Measurements from ENCODE around the gene COMT. TPM values are rescaled to one million over a fixed set of nuclear protein-coding genes. Genes with fewer than 3 reads are reported as not detected.

COMT gene
- total and polyA plus RNA-seq, 9 donors: 61.9 to 104 (median 81.3) TPM

GRCh38 chr22:19914201-19914943, 27.2 kb upstream of the COMT start:
- H3K36me3 ChIP-seq (ENCODE audit: control insufficient read depth, insufficient read depth, low read length): peaks cover 59% of the 10 kb centered on the region
- DNase-seq: no peak
- no peak overlapping the region for H3K27ac ChIP-seq (ENCODE audit: low read length)
- no peaks in the 10 kb centered on the region for H3K27me3 ChIP-seq (ENCODE audit: control insufficient read depth, insufficient read depth, low read length)
- H3K9me3 ChIP-seq (replicated peaks; ENCODE audit: control insufficient read depth, low read depth, low read length): peaks cover 3% of the 10 kb centered on the region
- peaks cover 29% of the 10 kb centered on the region for H3K4me1 ChIP-seq (ENCODE audit: control insufficient read depth, insufficient read depth, low read length)
- no peak overlapping the region for H3K4me3 ChIP-seq (ENCODE audit: low read length)
- WGBS (ENCODE audit: insufficient coverage): 95% methylated on average over 5 of the region's 9 CpGs

DNA sequence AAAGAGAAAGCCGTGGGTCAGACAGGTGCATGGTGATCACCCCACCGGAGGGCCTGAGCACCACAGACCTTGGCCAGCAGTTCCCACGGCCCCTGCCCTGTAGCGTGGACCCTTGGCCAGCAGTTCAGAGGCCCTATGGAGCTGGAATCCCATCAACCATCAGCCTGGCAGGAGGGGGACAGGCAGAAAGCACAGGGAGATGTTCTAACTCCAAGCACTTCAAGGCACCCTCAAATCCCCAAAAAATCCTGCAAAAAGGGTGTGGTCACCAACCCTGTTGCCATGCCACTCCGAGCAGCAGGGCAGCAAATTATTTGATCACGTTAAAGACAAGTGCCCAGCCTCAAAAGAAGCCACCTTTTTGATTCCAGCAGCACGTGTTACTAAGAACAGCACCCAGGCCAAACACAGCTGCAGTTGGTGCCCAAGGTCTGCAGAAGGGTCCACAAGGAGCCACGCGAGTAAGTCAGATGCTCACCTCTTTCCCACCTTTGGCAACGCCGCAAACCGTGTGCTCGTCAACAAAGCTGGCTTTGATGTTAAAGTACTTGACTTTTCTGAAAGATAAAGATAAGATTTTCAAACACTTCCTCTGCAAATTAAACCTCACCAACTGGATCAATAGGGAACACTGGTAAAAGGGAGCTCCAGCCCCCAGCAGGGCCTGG, 26.2 kb upstream of the COMT start:
- Histone ChIP-seq H3K9me3 (replicated peaks; ENCODE audit: control insufficient read depth, low read depth, low read length) (peaks cover 3% of the 10 kb centered on the region), H3K36me3 (ENCODE audit: control insufficient read depth, insufficient read depth, low read length) (peaks cover 55% of the 10 kb centered on the region), H3K27ac (ENCODE audit: low read length) (no peak overlapping the region), H3K4me3 (ENCODE audit: low read length) (no peak overlapping the region), H3K4me1 (ENCODE audit: control insufficient read depth, insufficient read depth, low read length) (peaks cover 22% of the 10 kb centered on the region), H3K27me3 (ENCODE audit: control insufficient read depth, insufficient read depth, low read length) (no peaks in the 10 kb centered on the region)
- WGBS (ENCODE audit: insufficient coverage): 84% methylated on average over 7 of the region's 13 CpGs
- no peak for DNase-seq

DNA sequence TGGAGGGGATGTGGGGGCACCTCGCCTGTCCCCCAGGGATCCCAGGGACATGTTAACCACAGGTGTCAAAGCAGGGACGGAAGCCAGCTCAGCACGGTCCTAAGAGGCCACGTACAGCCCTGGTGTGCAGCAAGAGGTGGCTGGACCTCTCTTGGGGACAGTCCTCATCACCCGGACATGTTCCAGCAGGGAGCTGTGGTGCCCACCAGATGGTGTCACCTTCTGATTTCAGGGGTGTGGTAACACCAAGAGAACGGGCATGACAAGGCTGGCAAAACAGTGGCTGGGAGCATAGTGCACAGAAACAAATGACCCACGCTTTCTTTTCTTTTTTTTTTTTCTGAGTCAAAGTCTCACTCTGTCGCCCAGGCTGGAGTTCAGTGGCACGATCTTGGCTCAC, 25.6 kb upstream of the COMT start:
- Histone ChIP-seq H3K9me3 (replicated peaks; ENCODE audit: control insufficient read depth, low read depth, low read length) (peaks cover 3% of the 10 kb centered on the region), H3K4me3 (ENCODE audit: low read length) (no peak overlapping the region), H3K27ac (ENCODE audit: low read length) (no peak overlapping the region), H3K27me3 (ENCODE audit: control insufficient read depth, insufficient read depth, low read length) (no peaks in the 10 kb centered on the region), H3K36me3 (ENCODE audit: control insufficient read depth, insufficient read depth, low read length) (peaks cover 54% of the 10 kb centered on the region), H3K4me1 (ENCODE audit: control insufficient read depth, insufficient read depth, low read length) (peaks cover 22% of the 10 kb centered on the region)
- no peak for DNase-seq
- WGBS (ENCODE audit: insufficient coverage): 89% methylated on average over 9 of the region's 9 CpGs

- Histone ChIP-seq H3K4me1 (ENCODE audit: control insufficient read depth, insufficient read depth, low read length) (peaks cover 12% of the 10 kb centered on the region), H3K27ac (ENCODE audit: low read length) (no peak overlapping the region), H3K4me3 (ENCODE audit: low read length) (no peak overlapping the region), H3K27me3 (ENCODE audit: control insufficient read depth, insufficient read depth, low read length) (no peaks in the 10 kb centered on the region), H3K36me3 (ENCODE audit: control insufficient read depth, insufficient read depth, low read length) (peaks cover 46% of the 10 kb centered on the region), H3K9me3 (replicated peaks; ENCODE audit: control insufficient read depth, low read depth, low read length) (peaks cover 3% of the 10 kb centered on the region)
- 83% methylated on average over 5 of the region's 7 CpGs for WGBS (ENCODE audit: insufficient coverage)
- DNase-seq: no peak
These were observed 24.6 kb upstream of the COMT start for GRCh38 chr22:19916941-19917340.

GRCh38 chr22:19917389-19918138, 24.0 kb upstream of the COMT start:
- Histone ChIP-seq H3K36me3 (ENCODE audit: control insufficient read depth, insufficient read depth, low read length) (peaks cover 46% of the 10 kb centered on the region), H3K27ac (ENCODE audit: low read length) (no peak overlapping the region), H3K4me3 (ENCODE audit: low read length) (no peak overlapping the region), H3K27me3 (ENCODE audit: control insufficient read depth, insufficient read depth, low read length) (no peaks in the 10 kb centered on the region), H3K9me3 (replicated peaks; ENCODE audit: control insufficient read depth, low read depth, low read length) (peaks cover 3% of the 10 kb centered on the region), H3K4me1 (ENCODE audit: control insufficient read depth, insufficient read depth, low read length) (peaks cover 6% of the 10 kb centered on the region)
- 94% methylated on average over 10 of the region's 12 CpGs for WGBS (ENCODE audit: insufficient coverage)
- DNase-seq: no peak

DNA sequence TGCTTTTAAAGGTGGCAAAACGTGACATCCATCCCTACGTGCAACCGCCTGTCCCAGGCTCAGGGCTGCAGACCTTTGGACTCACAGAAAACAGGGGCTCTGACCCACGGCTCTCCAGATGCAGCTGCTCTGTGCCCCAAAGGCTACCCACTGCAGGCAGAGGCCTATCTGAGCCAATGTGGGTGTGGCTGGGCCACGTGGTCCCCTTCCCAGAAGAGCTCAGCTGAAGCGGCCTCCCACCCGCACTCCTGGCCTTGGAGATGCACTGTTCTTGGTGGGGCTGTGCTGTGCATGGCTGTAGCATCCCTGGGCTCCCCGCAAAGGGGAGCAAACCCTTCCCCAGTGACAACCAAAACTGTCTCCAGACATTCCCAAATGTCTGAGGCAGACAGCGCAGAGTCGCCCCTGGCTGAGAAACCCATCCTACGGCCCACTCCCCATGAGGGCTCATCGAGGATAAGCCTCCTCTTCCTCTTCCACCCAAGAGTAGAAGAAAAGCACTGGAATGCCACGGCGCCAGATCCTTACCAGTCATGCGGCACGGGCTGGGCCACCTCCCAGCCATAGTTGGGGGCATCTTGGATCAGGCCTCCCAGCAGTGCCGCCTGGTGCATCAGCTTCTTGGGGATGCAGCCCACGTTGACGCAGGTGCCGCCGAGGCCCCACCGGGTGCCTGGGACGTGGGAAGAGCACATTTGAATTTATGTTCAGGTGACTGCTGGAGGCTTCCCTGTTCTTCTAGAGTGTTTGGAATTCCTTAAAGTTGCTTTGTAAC, 23.1 kb upstream of the COMT start:
- no peak for DNase-seq
- no peak overlapping the region for H3K4me3 ChIP-seq (ENCODE audit: low read length)
- H3K9me3 ChIP-seq (replicated peaks; ENCODE audit: control insufficient read depth, low read depth, low read length): peaks cover 3% of the 10 kb centered on the region
- 73% methylated on average over 15 of the region's 23 CpGs for WGBS (ENCODE audit: insufficient coverage)
- H3K27ac ChIP-seq (ENCODE audit: low read length): no peak overlapping the region
- H3K4me1 ChIP-seq (ENCODE audit: control insufficient read depth, insufficient read depth, low read length): no peaks in the 10 kb centered on the region
- H3K27me3 ChIP-seq (ENCODE audit: control insufficient read depth, insufficient read depth, low read length): no peaks in the 10 kb centered on the region
- H3K36me3 ChIP-seq (ENCODE audit: control insufficient read depth, insufficient read depth, low read length): peaks cover 43% of the 10 kb centered on the region

DNA sequence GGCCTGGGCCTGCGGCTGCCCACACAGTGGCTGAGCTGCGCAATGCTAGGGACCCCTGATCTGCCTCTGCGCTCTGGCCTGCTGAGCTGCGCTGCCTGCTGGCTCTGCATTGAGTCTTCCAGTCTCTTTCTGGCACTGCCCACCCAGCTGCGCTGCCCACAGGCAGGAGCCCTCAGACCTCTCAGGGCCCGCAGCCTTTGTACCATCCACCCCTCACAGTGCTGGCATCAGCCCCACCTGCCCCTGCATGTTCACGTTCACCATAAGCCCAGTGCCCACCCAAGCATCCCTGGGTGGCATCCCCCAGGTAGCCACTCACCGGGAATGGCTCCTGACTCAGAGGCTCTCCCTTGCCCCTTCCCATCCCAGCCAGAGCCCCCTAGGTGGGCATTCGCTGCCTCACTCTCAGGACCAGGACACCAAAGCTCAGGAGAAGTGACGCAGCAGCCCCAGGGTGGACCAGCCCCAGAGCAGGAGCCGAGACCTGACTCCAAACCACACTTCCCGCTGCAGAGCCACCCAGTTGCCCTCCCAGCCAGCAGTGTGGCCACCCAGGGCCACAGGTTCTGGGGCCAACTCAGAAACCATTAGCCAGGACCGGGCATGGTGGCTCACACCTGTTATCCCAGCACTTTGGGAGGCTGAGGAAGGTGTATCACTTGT, 21.7 kb upstream of the COMT start:
- no peak overlapping the region for H3K4me3 ChIP-seq (ENCODE audit: low read length)
- no peaks in the 10 kb centered on the region for H3K27me3 ChIP-seq (ENCODE audit: control insufficient read depth, insufficient read depth, low read length)
- WGBS (ENCODE audit: insufficient coverage): 91% methylated on average over 13 of the region's 13 CpGs
- H3K36me3 ChIP-seq (ENCODE audit: control insufficient read depth, insufficient read depth, low read length): peaks cover 33% of the 10 kb centered on the region
- no peak for DNase-seq
- H3K27ac ChIP-seq (ENCODE audit: low read length): no peak overlapping the region
- H3K9me3 ChIP-seq (replicated peaks; ENCODE audit: control insufficient read depth, low read depth, low read length): no peaks in the 10 kb centered on the region
- no peaks in the 10 kb centered on the region for H3K4me1 ChIP-seq (ENCODE audit: control insufficient read depth, insufficient read depth, low read length)

GRCh38 chr22:19921544-19922081, 20.0 kb upstream of the COMT start:
- Histone ChIP-seq H3K27me3 (ENCODE audit: control insufficient read depth, insufficient read depth, low read length) (no peaks in the 10 kb centered on the region), H3K27ac (ENCODE audit: low read length) (no peak overlapping the region), H3K9me3 (replicated peaks; ENCODE audit: control insufficient read depth, low read depth, low read length) (no peaks in the 10 kb centered on the region), H3K4me1 (ENCODE audit: control insufficient read depth, insufficient read depth, low read length) (no peaks in the 10 kb centered on the region), H3K36me3 (ENCODE audit: control insufficient read depth, insufficient read depth, low read length) (peaks cover 20% of the 10 kb centered on the region), H3K4me3 (ENCODE audit: low read length) (no peak overlapping the region)
- 81% methylated on average over 3 of the region's 3 CpGs for WGBS (ENCODE audit: insufficient coverage)
- DNase-seq: no peak

- no peaks in the 10 kb centered on the region for H3K9me3 ChIP-seq (replicated peaks; ENCODE audit: control insufficient read depth, low read depth, low read length)
- peaks cover 2% of the 10 kb centered on the region for H3K36me3 ChIP-seq (ENCODE audit: control insufficient read depth, insufficient read depth, low read length)
- WGBS (ENCODE audit: insufficient coverage): 84% methylated on average over 8 of the region's 12 CpGs
These were observed 17.6 kb upstream of the COMT start for GRCh38 chr22:19923914-19924513.

More at GRCh38 chr22:19923914-19924513, 17.6 kb upstream of the COMT start:
- H3K27ac ChIP-seq (ENCODE audit: low read length): no peak overlapping the region
- no peak overlapping the region for H3K4me3 ChIP-seq (ENCODE audit: low read length)
- no peak for DNase-seq
- no peaks in the 10 kb centered on the region for H3K4me1 ChIP-seq (ENCODE audit: control insufficient read depth, insufficient read depth, low read length)
- no peaks in the 10 kb centered on the region for H3K27me3 ChIP-seq (ENCODE audit: control insufficient read depth, insufficient read depth, low read length)

All from muscle of leg (tissue), 11 donors.